GM21447 (cell line): ENCODE results near the gene RPP25L.

Experiments
- ATAC-seq: cut with Tn5 transposase; IDR thresholded peaks from one replicate; pipeline ENCODE4 v1.9.1; 2021; ENCODE audit not compliant: unreplicated experiment

The RPP25L gene

GRCh38 chr9:34588671-34589635 is 22.9 kb downstream of the RPP25L start:
- ATAC-seq = no peak

- no peak for ATAC-seq
These were observed 24.6 kb downstream of the RPP25L start for GRCh38 chr9:34587271-34587670.

- no peak for ATAC-seq
These were observed 25.8 kb downstream of the RPP25L start for GRCh38 chr9:34585946-34586669.

GRCh38 chr9:34584970-34585369 is 26.9 kb downstream of the RPP25L start:
- no peak for ATAC-seq

GRCh38 chr9:34582787-34583186 is 29.1 kb downstream of the RPP25L start:
- ATAC-seq = no peak

- ATAC-seq = no peak
These were observed 30.6 kb downstream of the RPP25L start for GRCh38 chr9:34581318-34581717.

GRCh38 chr9:34580358-34580757 is 31.5 kb downstream of the RPP25L start:
- no peak for ATAC-seq

- no peak for ATAC-seq
These were observed 32.1 kb downstream of the RPP25L start for GRCh38 chr9:34579808-34580163.

- no peak for ATAC-seq
These were observed 32.6 kb downstream of the RPP25L start for GRCh38 chr9:34579104-34579807.

GRCh38 chr9:34578241-34579103 is 33.4 kb downstream of the RPP25L start:
- ATAC-seq = no peak

- no peak for ATAC-seq
These were observed 34.3 kb downstream of the RPP25L start for GRCh38 chr9:34577400-34578240.

- ATAC-seq = no peak
These were observed 35.1 kb downstream of the RPP25L start for GRCh38 chr9:34576597-34577399.

GRCh38 chr9:34575862-34576596 is 35.9 kb downstream of the RPP25L start:
- ATAC-seq = no peak

GRCh38 chr9:34575241-34575640 is 36.7 kb downstream of the RPP25L start:
- no peak for ATAC-seq

- no peak for ATAC-seq
These were observed 37.3 kb downstream of the RPP25L start for GRCh38 chr9:34574571-34574970.

- no peak for ATAC-seq
These were observed 38.1 kb downstream of the RPP25L start for GRCh38 chr9:34573599-34574325.

GRCh38 chr9:34572628-34573027 is 39.3 kb downstream of the RPP25L start:
- no peak for ATAC-seq

GRCh38 chr9:34572092-34572491 is 39.8 kb downstream of the RPP25L start:
- no peak for ATAC-seq
